Right cardiac atrium (tissue), 5 donors: ENCODE data around the gene COG2. TPM values are rescaled to one million over a fixed set of nuclear protein-coding genes. Genes with fewer than 3 reads are reported as not detected.
"Not testable (repeated sequence)": the region's sequence is repeated elsewhere in the genome, so short reads cannot be mapped to it uniquely, and the experiment has no call there.

Experiments used
- ATAC-seq, 2 donors: fragments of 200-7000 bp; cut with Tn5 transposase; one replicate each; pipeline versions ENCODE4 v1.8.0 to v1.9.1; 2020; ENCODE audit warnings: moderate library complexity in 2 of 2, mild to moderate bottlenecking in 1 of 2
- DNase-seq, 3 donors: peaks; one replicate each; pipeline ENCODE4 v3.0.0-alpha.2; 2020
- H3K27ac ChIP-seq: one replicate; pipeline ENCODE4 v1.5.1; 2013; ENCODE audit warnings: mild to moderate bottlenecking, low read length, control low read depth, moderate library complexity
- H3K27me3 ChIP-seq: one replicate; pipeline ENCODE4 v1.6.1; 2013; ENCODE audit not compliant: control insufficient read depth, insufficient read depth
- H3K4me1 ChIP-seq: one replicate; pipeline ENCODE4 v1.6.1; 2013; ENCODE audit warnings: low read length; ENCODE audit not compliant: control insufficient read depth, insufficient read depth
- H3K4me3 ChIP-seq: one replicate; pipeline ENCODE4 v1.5.1; 2013; ENCODE audit warnings: low read length, control low read depth
- H3K9me3 ChIP-seq: one replicate; pipeline ENCODE4 v1.6.1; 2013; ENCODE audit warnings: low read length; ENCODE audit not compliant: control insufficient read depth
- WGBS: extraction: QIAGEN DNeasy Blood & Tissue Kit; methylation state at CpG from one replicate; pipeline ENCODE4 v1.1.7; 2013; 5-methylcytosine and 5-hydroxymethylcytosine counted together
- intact Hi-C, 4 donors: fragments of 100-400 bp; cut with DNase I; formaldehyde crosslinking; loops; one replicate each; pipeline versions ENCODE4 v1.11.0 to v1.14.0; 2022 to 2023
- polyA plus RNA-seq: library from polyadenylated mRNA; stranded (reverse); fragments of 200-250 nt; gene quantifications from one replicate; pipeline ENCODE4 v1.2.3, GENCODE V29; 2013
- total RNA-seq, 4 donors: library from RNA; stranded (reverse); fragmentation: NEBNext Ultra II Directional; extraction: Animal tissue kit (Norgen Biotek cat#: 25700); gene quantifications; one replicate each; pipeline ENCODE4 v1.2.1, GENCODE V29; 2021
- donor health status: healthy with polysubstance abuse.
- donor health status: DM: no; HTN: yes; CAD: no.
- donor health status: DM: no; HTN: no; CAD: no.
- donor health status: DM: no; HTN: yes; CAD: no; lungs with severe emphysema.
- donor health status: DM: yes; HTN: yes; CAD: no.

The COG2 gene
- total and polyA plus RNA-seq, 5 donors = 19.4 to 43.9 (median 39.2) TPM

DNA sequence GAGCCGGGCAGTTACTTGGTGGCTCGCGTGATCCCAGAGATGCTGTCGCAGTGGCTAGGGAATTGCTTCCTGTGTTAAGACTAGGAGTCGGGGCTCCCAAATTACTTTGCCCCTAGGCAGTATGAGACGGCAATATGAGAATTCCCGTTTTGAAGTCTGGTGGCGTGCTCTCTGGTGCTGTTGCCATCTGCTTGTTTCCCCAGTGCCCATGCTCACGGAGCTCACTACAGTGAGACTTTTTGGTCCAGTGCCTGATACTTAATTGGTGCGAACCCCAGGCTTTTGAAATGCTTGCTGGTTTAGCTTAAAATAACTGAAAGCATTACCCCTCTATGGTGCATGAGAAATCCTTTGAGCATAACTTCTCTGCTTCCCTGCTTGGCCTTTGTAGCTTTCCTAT lies 49.3 kb downstream of the COG2 start:
- H3K27ac ChIP-seq = no peak overlapping the region
- H3K9me3 ChIP-seq = no peaks in the 10 kb centered on the region
- no peak overlapping the region for H3K4me3 ChIP-seq
- WGBS = 93% methylated on average over 10 of the region's 10 CpGs
- no peaks in the 10 kb centered on the region for H3K27me3 ChIP-seq
- H3K4me1 ChIP-seq = peaks cover 4% of the 10 kb centered on the region
- intact Hi-C loops = loop anchor here in 2 of 4 donors (10.0 kb wide), 1 partner anchor 73 kb away; no protein-coding TSS in a partner anchor
- DNase-seq (no peak), ATAC-seq (no peak)

DNA sequence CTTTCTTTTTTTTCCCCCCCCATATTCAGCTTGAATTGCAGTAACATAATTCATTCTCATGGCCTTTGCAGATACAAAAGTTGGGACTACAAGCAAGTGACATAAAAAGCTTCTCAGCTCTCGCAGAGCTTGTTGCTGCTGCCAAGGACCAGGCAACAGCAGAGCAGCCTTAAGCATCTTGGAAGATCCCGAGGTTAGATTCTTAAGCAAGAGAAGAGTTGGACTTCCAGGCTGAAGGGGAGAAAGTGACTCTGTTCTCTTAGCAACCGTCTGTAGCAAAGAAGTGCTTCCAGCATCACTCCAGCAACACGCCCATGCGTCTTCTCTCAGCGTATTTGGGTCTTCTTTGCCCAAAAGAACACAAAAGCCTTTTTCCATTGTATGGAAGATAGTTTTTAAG lies 50.9 kb downstream of the COG2 start:
- Histone ChIP-seq H3K27ac (no peak overlapping the region), H3K9me3 (no peaks in the 10 kb centered on the region), H3K4me3 (no peak overlapping the region), H3K4me1 (peaks cover 5% of the 10 kb centered on the region), H3K27me3 (no peaks in the 10 kb centered on the region)
- 80% methylated on average over 6 of the region's 6 CpGs for WGBS
- DNase-seq (no peak), ATAC-seq (no peak)
- intact Hi-C loops = loop anchor here in 2 of 4 donors (10.0 kb wide), 1 partner anchor 72 kb away; no protein-coding TSS in a partner anchor

DNA sequence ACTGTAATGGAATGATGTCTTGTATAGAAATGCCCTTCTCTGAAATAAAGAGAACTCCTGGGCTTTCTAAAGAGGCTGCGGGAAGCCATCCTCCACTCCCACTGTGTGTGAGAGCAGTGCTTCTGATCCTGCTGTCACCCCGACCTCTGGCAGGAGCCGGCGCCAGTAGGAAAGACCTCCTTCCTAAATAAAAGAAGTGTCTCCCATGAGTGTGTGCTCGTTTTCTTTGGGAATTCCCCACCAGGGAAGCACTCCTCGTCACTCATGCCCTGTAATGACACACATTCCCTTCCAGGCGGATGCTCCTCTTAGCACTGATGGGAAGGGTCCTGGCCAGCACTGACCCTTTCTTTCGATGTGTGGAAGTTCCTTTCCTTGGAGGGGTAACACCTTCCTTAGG lies 51.5 kb downstream of the COG2 start:
- 82% methylated on average over 8 of the region's 8 CpGs for WGBS
- no peak for ATAC-seq
- Histone ChIP-seq H3K27ac (no peak overlapping the region), H3K27me3 (no peaks in the 10 kb centered on the region), H3K4me3 (no peak overlapping the region), H3K4me1 (peaks cover 5% of the 10 kb centered on the region), H3K9me3 (no peaks in the 10 kb centered on the region)
- DNase-seq = no peak
- intact Hi-C loops = loop anchor here in 2 of 4 donors (10.0 kb wide), 1 partner anchor 71 kb away; no protein-coding TSS in a partner anchor

DNA sequence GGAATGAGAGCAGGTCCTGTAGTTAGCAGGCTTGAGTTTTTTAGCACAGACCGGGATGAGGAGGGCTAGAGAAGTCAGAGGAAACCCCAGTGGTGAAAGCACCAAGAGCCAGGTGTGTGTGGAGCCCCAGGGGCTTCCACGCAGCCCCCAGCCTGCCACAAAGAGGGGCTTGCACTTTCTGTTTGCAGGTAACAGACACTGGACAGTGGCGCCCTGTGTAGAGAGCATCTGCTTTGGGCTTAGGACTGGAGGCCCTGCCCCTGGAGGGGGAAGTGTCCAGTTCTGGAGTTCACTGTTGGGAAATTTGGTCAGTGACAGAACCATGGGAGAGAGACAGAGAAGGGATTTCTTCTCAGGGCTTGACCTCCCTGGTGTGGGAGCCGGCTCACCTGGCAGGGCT lies 52.2 kb downstream of the COG2 start:
- no peak for DNase-seq
- no peaks in the 10 kb centered on the region for H3K27me3 ChIP-seq
- H3K4me3 ChIP-seq = no peak overlapping the region
- peak in 1 of 2 donors; percentile 9 for ATAC-seq
- 92% methylated on average over 4 of the region's 4 CpGs for WGBS
- intact Hi-C loops = loop anchor here in 2 of 4 donors (10.0 kb wide), 1 partner anchor 70 kb away; no protein-coding TSS in a partner anchor
- no peak overlapping the region for H3K27ac ChIP-seq
- H3K9me3 ChIP-seq = no peaks in the 10 kb centered on the region
- peaks cover 5% of the 10 kb centered on the region for H3K4me1 ChIP-seq

DNA sequence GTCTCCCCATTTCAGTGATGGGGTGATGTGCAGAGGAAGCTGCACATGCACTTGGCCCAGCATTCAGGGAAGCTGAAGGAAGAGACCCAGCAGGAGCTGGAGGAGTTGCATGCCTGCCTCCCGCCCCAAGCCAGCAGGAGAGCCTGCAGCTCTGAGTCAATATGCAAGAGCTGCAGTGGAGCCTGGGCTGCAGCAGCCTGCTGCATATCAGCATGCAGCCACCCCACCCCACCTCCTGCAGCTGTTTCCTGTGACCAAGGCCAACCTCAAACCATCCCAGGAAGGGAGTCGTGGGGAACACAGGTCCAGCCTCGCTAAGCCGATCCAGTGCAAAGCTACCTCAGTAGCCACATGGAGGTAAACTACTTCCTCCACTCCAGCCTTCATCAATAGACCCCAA lies 52.7 kb downstream of the COG2 start:
- ATAC-seq (peak in 1 of 2 donors; percentile 5), DNase-seq (no peak)
- Histone ChIP-seq H3K4me1 (peaks cover 5% of the 10 kb centered on the region), H3K4me3 (no peak overlapping the region), H3K27ac (no peak overlapping the region), H3K9me3 (no peaks in the 10 kb centered on the region), H3K27me3 (no peaks in the 10 kb centered on the region)
- intact Hi-C loops = loop anchor here in 2 of 4 donors (10.0 kb wide), 1 partner anchor 70 kb away; no protein-coding TSS in a partner anchor
- 56% methylated on average over 4 of the region's 4 CpGs for WGBS

DNA sequence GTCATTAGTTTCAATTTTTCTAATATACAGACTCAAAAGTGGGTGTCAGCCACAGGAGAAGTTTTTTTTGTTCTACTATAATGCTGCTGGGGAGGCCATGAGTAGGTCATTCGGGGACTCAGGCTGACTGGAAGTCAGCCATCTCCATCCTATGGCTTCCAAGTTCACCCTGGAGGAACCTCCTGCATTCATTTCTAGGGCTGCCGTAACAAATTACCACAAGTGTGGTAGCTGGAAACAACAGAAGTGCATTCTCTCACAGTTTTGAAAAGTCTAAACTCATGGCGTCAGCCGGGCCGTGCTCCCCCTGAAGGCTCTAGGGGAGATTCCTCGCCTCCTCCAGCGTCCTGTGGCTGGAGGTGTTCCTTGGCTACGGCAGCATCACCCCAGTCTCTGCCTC lies 53.9 kb downstream of the COG2 start:
- intact Hi-C loops = loop anchor here in 2 of 4 donors (10.0 kb wide), 1 partner anchor 69 kb away; no protein-coding TSS in a partner anchor
- Histone ChIP-seq H3K27me3 (no peaks in the 10 kb centered on the region), H3K4me3 (no peak overlapping the region), H3K4me1 (peaks cover 5% of the 10 kb centered on the region), H3K9me3 (no peaks in the 10 kb centered on the region), H3K27ac (no peak overlapping the region)
- WGBS = 56% methylated on average over 8 of the region's 8 CpGs
- ATAC-seq (no peak), DNase-seq (no peak)

DNA sequence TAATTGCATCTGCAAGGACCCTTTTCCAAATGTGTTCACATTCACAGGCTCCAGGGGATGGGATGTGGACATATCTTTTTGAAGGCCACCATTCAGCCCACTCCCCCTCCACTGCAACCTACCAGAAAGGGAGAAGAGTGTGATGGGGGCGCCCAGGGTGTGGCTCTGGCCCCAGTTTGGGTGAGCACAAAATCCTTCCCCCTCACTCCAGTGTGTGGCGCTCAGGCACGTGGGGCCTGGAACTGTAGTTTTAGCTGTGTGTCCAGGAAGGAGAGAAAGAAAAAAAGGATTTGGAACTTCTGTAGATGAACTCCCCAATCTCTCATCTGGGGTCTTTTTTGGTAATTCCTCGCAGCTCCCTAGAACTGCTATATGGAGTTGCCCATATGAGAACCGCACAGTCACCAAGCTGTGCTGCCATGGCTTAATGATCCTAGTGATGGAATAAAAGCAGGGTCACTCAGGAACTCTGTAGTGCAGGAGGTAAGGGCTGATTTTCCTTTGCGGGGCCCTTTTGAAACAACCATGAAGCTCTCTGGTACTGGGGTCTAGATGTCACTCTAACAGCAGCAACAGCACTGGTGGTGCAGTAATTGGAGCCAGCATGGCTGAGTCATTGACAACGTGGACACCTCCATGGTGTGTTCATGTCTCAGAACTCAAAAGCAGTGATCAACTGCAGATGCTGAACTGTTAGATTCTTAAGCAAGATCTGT lies 54.6 kb downstream of the COG2 start:
- Histone ChIP-seq H3K27ac (no peak overlapping the region), H3K4me3 (no peak overlapping the region), H3K9me3 (no peaks in the 10 kb centered on the region), H3K27me3 (no peaks in the 10 kb centered on the region), H3K4me1 (peaks cover 5% of the 10 kb centered on the region)
- 78% methylated on average over 7 of the region's 7 CpGs for WGBS
- ATAC-seq (peak; percentile 46 to 62), DNase-seq (no peak)
- intact Hi-C loops = loop anchor here in 2 of 4 donors (10.0 kb wide), 1 partner anchor 68 kb away; no protein-coding TSS in a partner anchor

DNA sequence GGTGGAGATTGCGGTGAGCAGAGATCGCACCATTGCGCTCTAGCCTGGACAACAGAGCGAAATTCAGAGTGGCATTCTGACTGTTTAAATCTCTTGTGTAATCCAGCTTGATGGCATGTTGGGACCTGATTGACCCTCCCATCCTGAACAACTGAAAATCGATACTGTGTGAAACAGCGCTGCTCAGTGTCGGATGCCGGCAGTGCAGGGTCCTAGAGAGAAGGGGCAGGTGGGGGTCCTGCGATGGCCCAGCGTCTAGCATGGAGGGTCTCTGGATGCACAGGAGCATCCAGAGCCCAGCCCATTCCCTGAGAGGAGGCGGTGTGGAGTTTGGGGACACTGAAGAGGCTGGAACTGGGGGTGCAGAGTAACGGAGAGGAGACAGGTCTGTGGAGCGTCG lies 55.8 kb downstream of the COG2 start:
- DNase-seq = no peak
- WGBS = 93% methylated on average over 14 of the region's 14 CpGs
- H3K9me3 ChIP-seq = no peaks in the 10 kb centered on the region
- peaks cover 5% of the 10 kb centered on the region for H3K4me1 ChIP-seq
- no peaks in the 10 kb centered on the region for H3K27me3 ChIP-seq
- intact Hi-C loops = loop anchor here in 2 of 4 donors (10.0 kb wide), 1 partner anchor 67 kb away; no protein-coding TSS in a partner anchor
- no peak overlapping the region for H3K4me3 ChIP-seq
- no peak for ATAC-seq
- H3K27ac ChIP-seq = no peak overlapping the region

DNA sequence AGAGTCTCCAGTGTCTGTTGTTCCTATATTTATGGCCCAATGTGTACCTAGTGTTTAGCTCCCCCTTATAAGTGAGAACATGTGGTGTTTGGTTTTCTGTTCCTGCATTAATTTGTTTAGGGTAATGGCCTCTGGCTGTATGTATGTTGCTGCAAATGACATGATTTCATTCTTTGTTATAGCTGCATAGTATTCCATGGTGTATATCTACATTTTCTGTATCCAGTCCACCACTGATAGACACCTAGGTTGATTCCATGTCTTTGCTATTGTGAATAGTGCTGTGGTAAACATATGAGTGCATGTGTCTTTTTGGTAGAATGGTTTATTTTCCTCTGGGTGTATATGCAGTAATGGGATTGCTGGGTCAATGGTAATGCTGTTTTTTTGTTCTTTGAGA lies 56.7 kb downstream of the COG2 start:
- H3K27me3 ChIP-seq, H3K4me3 ChIP-seq, ATAC-seq, H3K9me3 ChIP-seq, H3K27ac ChIP-seq, DNase-seq, H3K4me1 ChIP-seq: not testable (repeated sequence)
- intact Hi-C loops = loop anchor here in 2 of 4 donors (10.0 kb wide), 1 partner anchor 66 kb away; no protein-coding TSS in a partner anchor

DNA sequence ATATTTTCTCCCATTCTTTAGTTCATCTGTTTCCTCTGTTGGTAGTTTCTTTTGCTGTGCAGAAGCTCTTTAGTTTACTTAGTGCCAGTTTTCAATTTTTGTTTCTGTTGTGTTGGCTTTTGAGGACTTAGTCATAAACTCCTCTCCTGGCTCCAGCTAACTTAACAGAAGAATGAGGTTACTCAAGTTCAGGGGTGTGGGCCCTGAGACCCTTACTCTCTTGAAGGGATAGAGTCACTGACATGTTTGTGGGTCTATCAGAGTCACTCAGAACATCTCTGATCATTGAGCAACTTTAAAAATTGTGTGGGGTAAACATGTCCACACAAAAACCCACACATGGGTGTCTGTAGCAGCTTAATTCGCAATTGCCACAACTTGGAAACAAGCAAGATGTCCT lies 57.4 kb downstream of the COG2 start:
- Histone ChIP-seq H3K4me1 (peaks cover 5% of the 10 kb centered on the region), H3K27me3 (no peaks in the 10 kb centered on the region), H3K4me3 (no peak overlapping the region), H3K9me3 (no peaks in the 10 kb centered on the region), H3K27ac (no peak overlapping the region)
- DNase-seq (no peak), ATAC-seq (no peak)
- intact Hi-C loops = loop anchor here in 2 of 4 donors (10.0 kb wide), 1 partner anchor 65 kb away; no protein-coding TSS in a partner anchor
- WGBS = 91% methylated on average over 1 of the region's 1 CpG

DNA sequence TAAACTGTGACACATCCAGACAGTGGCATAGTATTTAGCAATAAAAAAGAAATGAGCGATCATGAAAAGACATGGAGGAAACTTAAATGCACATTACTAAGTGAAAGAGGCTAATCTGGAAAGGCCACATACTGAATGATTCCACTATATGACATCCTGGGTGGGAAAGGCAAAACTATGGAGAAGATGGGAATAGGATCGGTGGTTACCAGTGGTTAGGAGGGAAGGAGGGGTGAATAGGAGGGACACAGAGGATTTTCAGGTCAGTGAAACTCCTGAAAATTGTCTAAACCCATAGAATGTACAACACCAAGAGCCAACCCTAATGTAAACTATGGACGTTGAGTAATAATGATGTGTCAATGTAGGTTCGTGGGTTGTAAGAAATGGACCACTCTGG lies 57.9 kb downstream of the COG2 start:
- DNase-seq (no peak), ATAC-seq (no peak)
- WGBS = 89% methylated on average over 4 of the region's 4 CpGs
- H3K27me3 ChIP-seq = no peaks in the 10 kb centered on the region
- intact Hi-C loops = no loop called here
- no peaks in the 10 kb centered on the region for H3K9me3 ChIP-seq
- H3K4me3 ChIP-seq = no peak overlapping the region
- H3K4me1 ChIP-seq = peaks cover 5% of the 10 kb centered on the region
- H3K27ac ChIP-seq = no peak overlapping the region
